CD4-positive, alpha-beta T cell (primary cell): ENCODE data around the gene SH3RF1. TPM values are rescaled to one million over a fixed set of nuclear protein-coding genes. Genes with fewer than 3 reads are reported as not detected.

ENCODE experiments used
- ATAC-seq: fragments of 200-7000 bp; cut with Tn5 transposase; one replicate; pipeline ENCODE4 v1.10.0; 2022; ENCODE audit warnings: mild to moderate bottlenecking; ENCODE audit not compliant: poor library complexity
- CTCF ChIA-PET: fragments of 350-600 bp; sonication (Branson Sonifier 250); formaldehyde crosslinking; loops from one replicate; lab custom pipeline; 2021; ENCODE audit warnings: antibody characterized with exemption, inconsistent platforms; lab: Charles Lee
- POLR2A ChIA-PET: fragments of 350-600 bp; sonication (Branson Sonifier 250); formaldehyde crosslinking; loops from one replicate; lab custom pipeline; 2021; ENCODE audit warnings: antibody characterized with exemption, inconsistent platforms; lab: Charles Lee
- DNase-seq, 14 experiments: peaks; one replicate each; pipeline ENCODE4 v3.0.0-alpha.2; 2013 to 2020; ENCODE audit warnings: mixed read lengths in 2 of 14
- H3K27ac ChIP-seq, 2 donors: one replicate each; pipeline versions ENCODE4 v1.5.1 to v1.7.0; 2013; ENCODE audit warnings: low read length in 2 of 2, low read depth in 1 of 2, mild to moderate bottlenecking in 1 of 2
- H3K27me3 ChIP-seq, 2 experiments: 1 replicate in 1 of 2; 2 replicates in 1 of 2; pipeline versions ENCODE4 v1.6.1 to v1.7.0; 2013; ENCODE audit warnings: low read length in 2 of 2, control low read depth in 1 of 2, mild to moderate bottlenecking in 1 of 2, moderate library complexity in 1 of 2; ENCODE audit not compliant: insufficient read depth in 2 of 2, control insufficient read depth in 1 of 2
- H3K36me3 ChIP-seq: one replicate; pipeline ENCODE4 v1.6.1; 2013; ENCODE audit warnings: low read length, control low read depth; ENCODE audit not compliant: insufficient read depth
- H3K4me1 ChIP-seq: one replicate; pipeline ENCODE4 v1.6.1; 2013; ENCODE audit warnings: low read length, control low read depth; ENCODE audit not compliant: insufficient read depth
- H3K4me3 ChIP-seq: one replicate; pipeline ENCODE4 v1.5.1; 2013; ENCODE audit warnings: mild to moderate bottlenecking, low read length, moderate library complexity
- H3K9me3 ChIP-seq, 2 experiments: 1 replicate in 1 of 2; 2 replicates in 1 of 2; pipeline versions ENCODE4 v1.6.1 to v1.7.0; 2013; ENCODE audit warnings: low read length in 2 of 2, mild to moderate bottlenecking in 2 of 2, control low read depth in 1 of 2, moderate library complexity in 1 of 2; ENCODE audit not compliant: control insufficient read depth in 1 of 2, insufficient read depth in 1 of 2
- H3K27ac Mint-ChIP-seq: one replicate; pipeline ENCODE4 v1.8.0; 2020; ENCODE audit warnings: mixed read lengths
- H3K27me3 Mint-ChIP-seq: one replicate; pipeline ENCODE4 v1.8.0; 2021; ENCODE audit warnings: mixed read lengths
- H3K36me3 Mint-ChIP-seq: one replicate; pipeline ENCODE4 v1.8.0; 2021; ENCODE audit warnings: low read depth, mixed read lengths
- H3K4me1 Mint-ChIP-seq: one replicate; pipeline ENCODE4 v1.8.0; 2021; ENCODE audit warnings: low read depth, mixed read lengths
- H3K4me3 Mint-ChIP-seq: one replicate; pipeline ENCODE4 v1.8.0; 2020; ENCODE audit warnings: mild to moderate bottlenecking, mixed read lengths
- H3K9me3 Mint-ChIP-seq: one replicate; pipeline ENCODE4 v1.8.0; 2020; ENCODE audit warnings: mixed read lengths
- intact Hi-C, 2 experiments: fragments of 100-400 bp; cut with DNase I in 1 of 2; cut with micrococcal nuclease in 1 of 2; formaldehyde crosslinking; loops; one replicate each; pipeline versions ENCODE4 v1.15.1 to v1.9.0; 2023 to 2025; cut with DNase I, micrococcal nuclease
- total RNA-seq, 174 experiments: library from RNA in 2 of 174; stranded (reverse) in 2 of 174; gene quantifications; one replicate each; pipeline ENCODE4 v1.2.3 and lab custom pipeline; 2021 to 2026
- TF ChIP-seq, protein P1 (sequence below): fragments of 200-600 bp; IDR thresholded peaks from one replicate; pipeline ENCODE4 v1.8.0; 2022; ENCODE audit warnings: antibody characterized with exemption, mild to moderate bottlenecking

The SH3RF1 gene
- total RNA-seq, 2 experiments from 2014 or later, result 0.25 TPM; not detected in 1

DNA sequence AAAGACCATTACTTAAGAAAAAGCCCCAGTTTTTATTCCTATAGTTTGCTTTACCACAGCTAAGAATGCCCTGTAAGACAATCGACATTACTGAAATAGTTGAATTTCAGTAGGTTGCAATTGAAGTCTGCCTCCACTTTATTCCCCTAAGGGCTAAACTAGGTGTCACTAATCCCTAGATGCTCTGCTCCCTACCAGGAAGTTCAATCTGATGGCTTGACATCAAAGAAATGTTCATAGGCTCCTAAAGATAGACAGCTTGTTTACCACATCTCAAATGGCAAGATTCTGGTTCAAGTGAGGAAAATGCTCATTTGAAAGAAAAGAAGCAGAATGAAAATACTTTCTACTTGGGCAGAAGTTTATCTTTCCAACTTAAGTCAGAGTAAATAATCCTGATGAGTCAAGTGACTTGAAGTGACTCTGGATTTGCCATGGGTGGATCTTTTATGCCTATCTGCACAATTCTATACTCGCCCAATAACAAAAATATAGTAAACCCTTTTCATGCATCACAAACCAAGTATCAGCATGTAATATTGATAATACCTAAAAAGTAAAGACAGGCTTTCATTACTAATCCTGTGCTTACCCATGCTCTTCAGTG lies 117.2 kb downstream of the SH3RF1 start:
- H3K4me3 Mint-ChIP-seq, result no peak overlapping the region
- no peaks in the 10 kb centered on the region for H3K9me3 ChIP-seq
- H3K27ac Mint-ChIP-seq, result no peak overlapping the region
- H3K4me1 Mint-ChIP-seq, result no peaks in the 10 kb centered on the region
- H3K4me3 ChIP-seq, result no peak overlapping the region
- POLR2A ChIA-PET, result no interaction called here
- DNase-seq, result no peak
- H3K4me1 ChIP-seq, result no peaks in the 10 kb centered on the region
- H3K36me3 ChIP-seq, result no peaks in the 10 kb centered on the region
- CTCF ChIA-PET, result no interaction called here
- TF ChIP-seq, protein P1, sequence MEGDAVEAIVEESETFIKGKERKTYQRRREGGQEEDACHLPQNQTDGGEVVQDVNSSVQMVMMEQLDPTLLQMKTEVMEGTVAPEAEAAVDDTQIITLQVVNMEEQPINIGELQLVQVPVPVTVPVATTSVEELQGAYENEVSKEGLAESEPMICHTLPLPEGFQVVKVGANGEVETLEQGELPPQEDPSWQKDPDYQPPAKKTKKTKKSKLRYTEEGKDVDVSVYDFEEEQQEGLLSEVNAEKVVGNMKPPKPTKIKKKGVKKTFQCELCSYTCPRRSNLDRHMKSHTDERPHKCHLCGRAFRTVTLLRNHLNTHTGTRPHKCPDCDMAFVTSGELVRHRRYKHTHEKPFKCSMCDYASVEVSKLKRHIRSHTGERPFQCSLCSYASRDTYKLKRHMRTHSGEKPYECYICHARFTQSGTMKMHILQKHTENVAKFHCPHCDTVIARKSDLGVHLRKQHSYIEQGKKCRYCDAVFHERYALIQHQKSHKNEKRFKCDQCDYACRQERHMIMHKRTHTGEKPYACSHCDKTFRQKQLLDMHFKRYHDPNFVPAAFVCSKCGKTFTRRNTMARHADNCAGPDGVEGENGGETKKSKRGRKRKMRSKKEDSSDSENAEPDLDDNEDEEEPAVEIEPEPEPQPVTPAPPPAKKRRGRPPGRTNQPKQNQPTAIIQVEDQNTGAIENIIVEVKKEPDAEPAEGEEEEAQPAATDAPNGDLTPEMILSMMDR, result no peak
- H3K27me3 ChIP-seq, result no peaks in the 10 kb centered on the region
- H3K9me3 Mint-ChIP-seq, result no peaks in the 10 kb centered on the region
- H3K36me3 Mint-ChIP-seq, result no peaks in the 10 kb centered on the region
- no peak overlapping the region for H3K27ac ChIP-seq
- no peaks in the 10 kb centered on the region for H3K27me3 Mint-ChIP-seq
- intact Hi-C loops, result no loop called here
- no peak for ATAC-seq

DNA sequence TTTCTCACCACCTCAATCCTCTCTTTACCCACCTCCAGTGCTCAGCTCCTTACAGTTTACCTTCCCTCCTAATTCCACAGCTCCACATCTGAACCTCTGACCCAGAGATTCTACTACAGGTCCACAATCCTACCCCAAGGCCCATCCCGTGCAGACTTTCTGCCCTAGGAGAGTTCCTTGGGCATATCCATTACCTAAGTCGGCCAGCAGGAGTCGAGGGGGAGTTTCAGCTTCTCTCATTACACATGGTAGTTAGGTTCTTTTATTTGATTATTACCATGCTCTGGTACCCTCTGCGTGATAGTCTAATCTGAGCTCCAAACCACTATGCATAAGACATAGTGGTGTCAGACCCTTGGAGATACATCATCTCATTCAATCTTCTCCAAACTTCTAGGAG lies 117.9 kb downstream of the SH3RF1 start:
- H3K27me3 Mint-ChIP-seq, result no peaks in the 10 kb centered on the region
- no peak overlapping the region for H3K27ac Mint-ChIP-seq
- H3K4me1 Mint-ChIP-seq, result no peaks in the 10 kb centered on the region
- Histone ChIP-seq H3K4me1 (no peaks in the 10 kb centered on the region), H3K4me3 (no peak overlapping the region), H3K27ac (no peak overlapping the region), H3K9me3 (no peaks in the 10 kb centered on the region), H3K27me3 (no peaks in the 10 kb centered on the region), H3K36me3 (no peaks in the 10 kb centered on the region)
- intact Hi-C loops, result no loop called here
- DNase-seq (no peak), ATAC-seq (no peak)
- TF ChIP-seq, protein P1, result no peak
- H3K9me3 Mint-ChIP-seq, result no peaks in the 10 kb centered on the region
- ChIA-PET POLR2A (no interaction called here), CTCF (no interaction called here)
- no peak overlapping the region for H3K4me3 Mint-ChIP-seq
- H3K36me3 Mint-ChIP-seq, result no peaks in the 10 kb centered on the region

DNA sequence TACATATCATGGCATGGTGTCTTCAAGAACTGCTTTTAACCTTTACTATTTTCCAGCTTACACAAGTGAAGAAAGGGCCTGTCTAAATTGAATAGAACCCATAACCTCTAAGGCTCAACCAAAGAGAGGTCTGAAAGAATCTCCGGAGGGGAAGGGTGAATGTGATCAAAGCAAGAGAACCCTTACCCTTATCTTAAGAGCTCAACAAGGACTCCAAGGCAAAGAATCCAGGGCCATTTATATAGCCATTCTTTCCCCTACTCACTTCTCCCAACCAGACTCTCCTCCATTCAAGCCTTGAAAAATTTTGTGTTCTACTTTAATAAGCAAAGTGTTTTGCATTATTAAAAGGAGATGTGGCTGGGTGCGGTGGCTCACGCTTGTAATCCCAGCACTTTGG lies 118.7 kb downstream of the SH3RF1 start:
- H3K4me1 Mint-ChIP-seq, result no peaks in the 10 kb centered on the region
- no peaks in the 10 kb centered on the region for H3K9me3 Mint-ChIP-seq
- Histone ChIP-seq H3K4me3 (no peak overlapping the region), H3K36me3 (no peaks in the 10 kb centered on the region), H3K27ac (no peak overlapping the region), H3K27me3 (no peaks in the 10 kb centered on the region), H3K9me3 (no peaks in the 10 kb centered on the region), H3K4me1 (no peaks in the 10 kb centered on the region)
- TF ChIP-seq, protein P1, result no peak
- ATAC-seq, result no peak
- POLR2A ChIA-PET, result no interaction called here
- H3K4me3 Mint-ChIP-seq, result no peak overlapping the region
- no peaks in the 10 kb centered on the region for H3K36me3 Mint-ChIP-seq
- intact Hi-C loops, result no loop called here
- H3K27me3 Mint-ChIP-seq, result no peaks in the 10 kb centered on the region
- CTCF ChIA-PET, result no interaction called here
- DNase-seq, result no peak
- no peak overlapping the region for H3K27ac Mint-ChIP-seq
